ENCODE measurements around the gene DENND1A.

DENND1A gene

DNA sequence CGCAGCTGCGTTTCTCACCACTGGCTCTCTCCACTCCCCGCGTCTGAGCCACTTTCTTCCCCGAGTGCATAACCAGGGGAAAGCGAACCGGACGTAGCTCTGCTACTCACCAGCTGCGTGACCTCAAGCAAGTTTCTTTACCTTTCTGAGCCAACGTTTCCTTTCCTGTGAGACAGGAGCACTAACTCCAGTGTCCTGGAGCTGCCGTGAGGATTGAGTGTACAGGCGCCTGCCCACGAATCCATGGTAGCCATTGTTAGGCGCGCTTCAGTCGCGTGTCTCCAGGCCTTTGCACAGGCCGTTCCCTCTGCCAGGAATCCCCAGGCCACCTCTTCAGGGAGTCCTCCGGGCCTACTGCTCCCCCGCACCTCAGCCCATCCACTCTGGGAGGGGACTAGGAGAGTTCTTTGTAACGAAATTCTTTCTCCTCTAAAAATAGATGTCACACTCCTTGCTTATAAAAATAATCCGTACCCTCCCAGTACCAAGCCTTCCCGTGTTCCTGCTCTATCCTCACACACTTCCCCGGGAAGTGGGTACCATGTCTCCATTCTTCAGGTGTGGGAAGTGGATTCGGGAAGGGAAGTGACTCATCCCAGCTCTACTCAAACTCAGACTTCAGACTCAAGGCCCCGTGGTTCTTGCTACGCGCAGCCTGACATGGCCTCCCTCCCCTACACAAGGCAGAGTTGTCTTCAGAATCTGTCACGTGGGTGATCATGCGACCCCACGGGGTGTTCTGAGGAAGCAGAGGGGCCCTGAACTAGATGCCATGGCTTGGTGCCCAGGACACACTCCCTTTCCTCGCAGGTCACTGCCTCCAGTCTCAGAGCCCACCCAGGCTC lies 590.0 kb downstream of the DENND1A start:
- TF ChIP-seq, protein P1, sequence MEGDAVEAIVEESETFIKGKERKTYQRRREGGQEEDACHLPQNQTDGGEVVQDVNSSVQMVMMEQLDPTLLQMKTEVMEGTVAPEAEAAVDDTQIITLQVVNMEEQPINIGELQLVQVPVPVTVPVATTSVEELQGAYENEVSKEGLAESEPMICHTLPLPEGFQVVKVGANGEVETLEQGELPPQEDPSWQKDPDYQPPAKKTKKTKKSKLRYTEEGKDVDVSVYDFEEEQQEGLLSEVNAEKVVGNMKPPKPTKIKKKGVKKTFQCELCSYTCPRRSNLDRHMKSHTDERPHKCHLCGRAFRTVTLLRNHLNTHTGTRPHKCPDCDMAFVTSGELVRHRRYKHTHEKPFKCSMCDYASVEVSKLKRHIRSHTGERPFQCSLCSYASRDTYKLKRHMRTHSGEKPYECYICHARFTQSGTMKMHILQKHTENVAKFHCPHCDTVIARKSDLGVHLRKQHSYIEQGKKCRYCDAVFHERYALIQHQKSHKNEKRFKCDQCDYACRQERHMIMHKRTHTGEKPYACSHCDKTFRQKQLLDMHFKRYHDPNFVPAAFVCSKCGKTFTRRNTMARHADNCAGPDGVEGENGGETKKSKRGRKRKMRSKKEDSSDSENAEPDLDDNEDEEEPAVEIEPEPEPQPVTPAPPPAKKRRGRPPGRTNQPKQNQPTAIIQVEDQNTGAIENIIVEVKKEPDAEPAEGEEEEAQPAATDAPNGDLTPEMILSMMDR (conservative IDR thresholded peaks at IDR 0.05; ENCODE audit: control insufficient read depth, insufficient read depth, low read depth, low read length) = no peak
- H3K4me3 ChIP-seq (ENCODE audit: control insufficient read depth, low read depth, low read length) = no peak overlapping the region
- no peak for DNase-seq (ENCODE audit: low read depth)

DNA sequence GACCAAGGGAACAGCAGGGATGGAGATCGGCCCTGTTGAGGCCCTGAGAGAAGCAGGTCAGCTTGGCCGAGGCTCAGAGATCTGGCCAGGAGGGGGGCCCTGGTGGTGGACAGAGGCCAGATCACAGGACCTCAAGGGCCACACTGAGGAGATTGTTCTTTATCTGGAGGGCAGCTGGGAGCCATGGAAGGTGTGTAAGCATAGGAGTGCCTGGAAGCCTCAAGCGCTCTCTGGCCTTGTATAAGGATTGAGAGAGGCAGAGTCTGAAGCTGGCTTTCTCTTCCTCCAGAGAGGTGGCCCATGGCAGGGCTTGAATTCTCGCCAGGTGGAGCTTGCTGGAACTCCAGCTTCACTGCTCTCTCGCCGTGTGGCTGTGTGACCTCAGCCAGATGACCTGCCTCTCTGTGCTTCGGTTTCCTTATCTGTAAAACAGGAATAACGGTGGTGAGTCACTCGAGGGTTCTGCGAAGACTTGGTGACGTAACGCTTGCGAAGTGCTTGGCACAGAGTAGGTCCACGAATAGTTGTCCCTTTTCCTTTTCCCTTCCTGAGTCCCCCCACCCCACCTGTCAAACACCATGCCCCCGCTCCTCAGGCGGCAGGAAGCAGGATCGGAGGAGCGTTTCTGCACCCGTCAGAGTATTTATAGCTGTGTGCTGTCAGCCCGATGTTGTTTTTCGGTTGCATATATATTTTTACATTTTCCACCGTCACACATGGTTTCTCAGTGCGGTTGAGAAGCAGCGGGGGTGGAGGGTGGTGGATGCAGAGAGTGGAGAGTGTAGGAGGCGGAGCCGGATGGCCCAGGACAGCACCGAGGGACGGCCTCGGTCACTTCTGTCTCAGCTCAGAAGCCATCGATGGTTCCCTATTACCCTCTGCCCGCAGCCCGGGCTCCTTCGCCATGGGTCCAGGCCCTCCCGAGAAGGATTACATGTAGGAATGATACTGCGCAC lies 590.9 kb downstream of the DENND1A start:
- DNase-seq (ENCODE audit: low read depth) = no peak
- no peak overlapping the region for H3K4me3 ChIP-seq (ENCODE audit: control insufficient read depth, low read depth, low read length)
- TF ChIP-seq, protein P1 (conservative IDR thresholded peaks at IDR 0.05; ENCODE audit: control insufficient read depth, insufficient read depth, low read depth, low read length) = no peak

DNA sequence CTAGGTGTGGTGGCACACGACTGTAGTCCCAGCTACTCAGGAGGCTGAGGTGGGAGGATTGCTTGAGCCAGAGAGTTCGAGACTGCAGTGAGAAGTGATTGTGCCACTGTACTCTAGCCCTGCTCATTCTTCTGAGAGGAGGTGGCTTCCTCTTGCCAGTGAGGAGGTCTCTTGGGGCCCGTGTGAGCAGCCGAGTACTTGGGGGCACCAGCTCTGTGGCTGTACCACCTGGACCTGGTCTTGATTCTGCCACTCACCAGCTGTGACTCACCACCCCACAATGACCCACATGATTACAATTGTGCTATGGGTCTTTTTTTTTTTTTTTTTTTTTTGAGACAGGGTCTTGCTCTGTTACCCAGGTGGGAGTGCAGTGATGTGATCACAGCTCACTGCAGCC lies 592.0 kb downstream of the DENND1A start:
- DNase-seq (ENCODE audit: low read depth) = no peak
- TF ChIP-seq, protein P1 (conservative IDR thresholded peaks at IDR 0.05; ENCODE audit: control insufficient read depth, insufficient read depth, low read depth, low read length) = no peak

DNA sequence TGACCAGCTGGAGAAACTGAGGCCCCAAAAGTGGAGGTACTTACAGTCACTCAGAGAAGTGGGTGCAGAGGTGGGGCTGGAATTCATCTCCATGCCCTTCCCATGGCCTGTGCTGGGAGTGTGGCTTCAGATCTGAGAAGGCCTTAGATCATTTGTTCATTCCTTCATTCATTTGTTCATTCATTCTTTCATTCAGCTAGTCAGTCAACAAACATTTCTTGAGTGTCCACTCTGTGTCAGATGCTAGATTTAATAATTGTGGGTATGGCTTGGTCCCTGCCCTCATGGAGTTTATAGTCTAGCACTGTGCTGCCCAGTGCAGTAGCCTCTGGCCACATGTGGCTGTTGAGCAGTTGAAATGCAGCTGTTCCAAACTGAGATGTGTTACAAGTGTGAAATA lies 593.0 kb downstream of the DENND1A start:
- H3K4me3 ChIP-seq (ENCODE audit: control insufficient read depth, low read depth, low read length) = no peak overlapping the region
- TF ChIP-seq, protein P1 (conservative IDR thresholded peaks at IDR 0.05; ENCODE audit: control insufficient read depth, insufficient read depth, low read depth, low read length) = no peak
- no peak for DNase-seq (ENCODE audit: low read depth)

More for the DNA sequence above, 592.0 kb downstream of the DENND1A start:
- H3K4me3 ChIP-seq (ENCODE audit: control insufficient read depth, low read depth, low read length) = no peak overlapping the region

DNA sequence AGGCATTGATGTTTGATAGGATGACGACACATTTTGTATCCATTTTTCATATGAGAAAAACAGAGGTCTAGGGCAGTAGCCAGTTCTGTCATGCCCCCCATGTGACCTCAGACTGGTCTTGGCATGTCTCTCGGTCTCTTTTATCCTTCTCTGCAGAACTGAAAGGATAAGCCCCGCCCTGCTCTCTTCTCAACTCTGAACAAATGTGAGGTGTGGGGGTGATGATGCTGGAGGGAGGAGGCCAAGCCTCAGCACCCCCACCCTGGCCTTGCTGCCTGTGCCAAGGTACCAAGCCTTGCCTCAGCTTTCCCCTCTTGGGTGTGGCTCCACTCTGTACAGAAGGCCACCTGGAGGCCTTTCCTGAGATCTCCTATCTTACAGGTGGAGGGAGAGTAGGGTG lies 593.5 kb downstream of the DENND1A start:
- DNase-seq (ENCODE audit: low read depth) = no peak
- H3K4me3 ChIP-seq (ENCODE audit: control insufficient read depth, low read depth, low read length) = no peak overlapping the region
- TF ChIP-seq, protein P1 (conservative IDR thresholded peaks at IDR 0.05; ENCODE audit: control insufficient read depth, insufficient read depth, low read depth, low read length) = no peak

DNA sequence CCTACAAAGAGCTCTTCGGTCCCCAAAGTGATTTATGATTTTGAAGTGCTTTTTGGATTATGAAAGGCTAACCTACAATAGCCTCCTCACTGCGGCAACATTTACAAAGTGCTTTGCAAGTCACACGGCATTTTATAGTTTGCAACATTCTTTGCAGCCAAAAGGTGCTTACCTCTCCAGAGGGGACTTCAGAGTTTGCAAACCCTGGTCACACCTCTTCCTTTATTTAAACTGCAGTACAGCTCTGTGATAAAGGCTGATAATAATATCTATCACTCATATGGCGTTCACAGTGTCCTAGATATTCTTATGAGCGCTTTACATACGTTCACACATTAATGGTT lies 594.0 kb downstream of the DENND1A start:
- H3K4me3 ChIP-seq (ENCODE audit: control insufficient read depth, low read depth, low read length) = no peak overlapping the region

More for the DNA sequence above, 594.0 kb downstream of the DENND1A start:
- DNase-seq (ENCODE audit: low read depth) = no peak
- TF ChIP-seq, protein P1 (conservative IDR thresholded peaks at IDR 0.05; ENCODE audit: control insufficient read depth, insufficient read depth, low read depth, low read length) = no peak
